Hematopoietic multipotent progenitor cell treated with erythropoietin and hydrocortisone succinate and interleukin-3 and kit ligand, for 17 days (in vitro differentiated cells): ENCODE results near the gene GPS1.

Experiments
- DNase-seq: peaks from one replicate; pipeline ENCODE4 v3.0.0-alpha.2; 2015; ENCODE audit warnings: low spot score

Gene GPS1

GRCh38 chr17:82014971-82015310, 36.8 kb upstream of the GPS1 start:
- no peak for DNase-seq

GRCh38 chr17:82015311-82015971, 36.3 kb upstream of the GPS1 start:
- no peak for DNase-seq

DNA sequence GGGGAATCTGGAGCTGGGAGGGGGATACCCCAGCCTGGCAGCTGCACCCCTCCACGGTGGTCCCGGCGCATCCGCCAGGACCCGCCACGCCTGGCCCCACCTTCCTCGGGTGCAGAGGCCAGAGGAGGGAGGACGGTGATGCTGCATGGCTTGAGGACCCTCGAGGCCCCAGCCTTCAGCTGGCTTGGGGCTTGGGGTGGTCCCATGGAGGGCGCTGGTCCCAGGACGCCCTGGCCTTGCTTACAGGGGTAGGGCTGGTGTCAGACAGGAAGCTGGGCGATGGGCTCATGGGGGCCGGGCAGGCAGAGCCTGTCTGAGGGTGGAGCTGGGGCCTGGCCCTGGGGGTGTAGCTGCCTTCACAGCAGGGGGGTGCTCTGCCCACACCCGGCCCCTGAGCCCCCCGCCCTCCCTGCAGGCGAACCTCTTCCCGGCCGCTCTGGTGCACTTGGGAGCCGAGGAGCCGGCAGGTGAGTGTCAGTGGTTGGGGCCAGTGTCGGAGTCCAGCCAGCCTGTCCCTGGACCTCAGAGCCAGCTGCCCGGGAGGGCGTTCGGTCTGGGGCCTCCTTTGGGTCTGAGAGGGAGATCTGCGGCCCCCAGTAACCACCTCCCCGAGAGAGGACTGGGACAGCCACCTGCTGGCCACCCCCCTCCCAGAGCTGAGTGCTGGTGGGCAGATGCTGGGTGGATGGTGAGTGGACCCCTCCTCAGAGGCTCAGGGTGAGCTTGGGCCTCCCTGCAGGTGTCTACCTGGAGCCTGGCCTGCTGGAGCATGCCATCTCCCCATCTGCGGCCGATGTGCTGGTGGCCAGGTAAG, 35.4 kb upstream of the GPS1 start:
- DNase-seq, result no peak

GRCh38 chr17:82016875-82017459, 34.7 kb upstream of the GPS1 start:
- DNase-seq, result no peak

- DNase-seq, result no peak
Observed at GRCh38 chr17:82017612-82018151, 34.0 kb upstream of the GPS1 start.

GRCh38 chr17:82018152-82018988, 33.3 kb upstream of the GPS1 start:
- no peak for DNase-seq

DNA sequence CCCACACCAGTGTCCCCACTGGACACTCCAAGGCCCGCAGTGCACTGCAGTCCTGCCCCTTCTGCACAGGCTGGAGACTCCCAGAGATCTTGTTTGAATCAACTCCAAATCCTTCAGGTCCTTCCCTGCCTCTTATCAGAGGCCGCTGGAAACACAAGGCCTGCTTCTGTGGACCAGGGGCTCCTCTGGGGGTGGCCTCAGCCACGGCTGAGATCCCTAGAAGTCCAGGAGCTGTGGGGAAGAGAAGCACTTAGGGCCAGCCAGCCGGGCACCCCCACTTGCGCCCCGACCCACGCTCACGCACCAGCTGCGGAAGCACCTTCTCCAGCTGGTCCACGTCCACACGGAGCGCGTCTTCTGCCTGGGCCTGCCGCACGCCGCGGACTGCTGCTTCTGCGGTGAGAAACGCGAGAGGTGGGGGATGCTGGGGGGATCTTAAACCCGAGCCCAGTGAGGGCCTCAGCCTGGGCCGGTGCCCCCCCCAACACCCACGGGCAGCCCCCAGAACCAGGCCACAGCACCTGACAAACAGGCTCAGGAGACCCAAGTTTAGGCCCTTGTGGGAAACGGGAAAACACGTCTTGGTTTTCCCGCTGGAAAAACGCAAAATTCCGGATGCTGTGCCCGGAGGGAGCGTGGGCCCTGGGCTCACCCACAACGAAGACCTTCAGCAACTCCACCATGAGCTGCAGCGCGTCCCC, 32.6 kb upstream of the GPS1 start:
- DNase-seq, result no peak

DNA sequence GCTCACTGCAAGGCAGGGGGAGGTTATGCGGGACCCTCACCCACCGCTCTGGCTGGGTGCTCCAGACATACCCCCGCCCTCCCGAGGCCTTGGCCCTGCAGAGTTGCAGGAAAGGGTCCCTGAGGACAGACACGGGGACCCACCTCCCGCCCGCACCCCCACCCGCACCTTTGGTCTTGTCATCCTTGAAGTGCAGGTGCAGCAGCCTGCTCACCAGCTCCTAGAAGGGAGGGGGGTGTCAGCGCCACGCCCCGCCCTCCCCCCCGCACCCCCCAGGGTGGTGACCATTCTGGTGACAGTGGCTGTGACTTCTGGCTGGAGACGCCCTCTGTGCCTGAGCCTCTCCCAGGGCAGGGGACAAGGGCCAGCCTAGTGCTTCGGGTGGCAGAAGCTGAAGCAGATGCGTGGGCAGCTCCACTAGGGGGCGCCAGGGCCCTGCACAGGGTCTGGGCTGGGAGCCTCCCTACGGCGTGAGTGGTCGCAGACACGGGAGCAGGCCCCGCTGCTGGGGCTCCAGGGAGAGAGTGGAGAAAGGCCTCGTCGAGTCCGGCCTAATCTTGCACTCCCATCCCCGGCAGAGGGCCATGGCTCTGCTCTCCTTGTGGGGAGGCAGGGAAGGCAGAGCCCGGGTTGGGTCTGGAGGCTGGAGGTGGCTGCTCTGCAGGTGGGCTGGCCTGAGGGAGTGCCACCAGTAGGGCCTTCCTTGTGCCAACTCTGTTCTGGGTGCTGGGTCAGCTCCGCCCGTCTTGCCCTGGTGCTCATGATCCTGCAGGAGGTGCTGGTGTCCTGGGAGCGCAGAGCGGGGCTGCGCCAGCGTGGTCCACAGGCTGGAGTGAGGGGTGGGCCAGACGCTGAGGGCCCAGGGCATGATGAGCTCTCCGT, 31.8 kb upstream of the GPS1 start:
- DNase-seq, result peak; percentile 60

DNA sequence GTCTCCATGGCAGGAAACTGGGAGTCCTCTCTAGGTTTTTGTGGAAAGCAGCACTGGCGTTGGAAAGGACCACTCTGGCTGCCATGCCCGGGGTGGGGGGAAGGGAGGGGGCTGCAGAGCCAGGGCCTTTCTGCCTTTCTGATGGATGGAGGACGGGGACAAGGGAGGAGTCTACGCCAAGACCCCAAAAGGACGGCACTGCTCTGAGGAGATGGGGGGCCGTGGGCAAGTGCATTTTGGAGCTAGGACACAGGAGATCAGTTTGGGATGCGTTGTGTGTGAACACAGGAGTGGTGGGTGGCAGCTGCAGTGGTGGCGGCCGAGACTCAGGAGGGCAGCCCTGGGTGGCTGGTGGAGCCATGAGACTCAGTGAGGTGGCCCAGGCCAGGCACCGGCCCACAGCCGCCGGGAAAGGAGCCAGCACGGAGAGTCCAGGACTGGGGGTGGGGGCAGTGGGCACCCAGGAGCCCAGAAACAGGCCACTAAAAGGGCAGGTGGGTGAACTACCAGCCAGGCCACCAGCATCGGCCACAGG, 31.1 kb upstream of the GPS1 start:
- no peak for DNase-seq

GRCh38 chr17:82021107-82021899, 30.4 kb upstream of the GPS1 start:
- DNase-seq, result peak; percentile 44

DNA sequence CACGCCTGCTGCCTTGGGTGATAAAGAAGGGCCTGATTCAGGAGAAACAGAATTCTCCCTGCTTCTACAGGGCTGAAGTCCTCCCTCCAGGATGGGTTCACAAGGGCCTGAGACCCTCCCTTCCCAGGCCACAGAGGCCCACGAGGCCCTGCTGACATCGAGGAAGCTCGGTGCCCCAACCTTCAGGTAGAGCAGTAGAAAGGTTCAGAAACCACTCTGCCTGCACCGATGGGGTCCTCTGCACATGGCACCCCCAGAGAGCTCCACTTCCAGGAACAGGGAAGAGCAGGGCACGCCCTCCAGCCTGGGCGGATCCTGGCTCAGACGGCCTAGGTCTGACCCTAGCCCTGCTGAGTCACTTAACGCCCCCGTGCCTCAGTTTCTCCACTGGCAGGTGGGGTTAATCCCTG, 29.8 kb upstream of the GPS1 start:
- DNase-seq, result peak; percentile 21

DNA sequence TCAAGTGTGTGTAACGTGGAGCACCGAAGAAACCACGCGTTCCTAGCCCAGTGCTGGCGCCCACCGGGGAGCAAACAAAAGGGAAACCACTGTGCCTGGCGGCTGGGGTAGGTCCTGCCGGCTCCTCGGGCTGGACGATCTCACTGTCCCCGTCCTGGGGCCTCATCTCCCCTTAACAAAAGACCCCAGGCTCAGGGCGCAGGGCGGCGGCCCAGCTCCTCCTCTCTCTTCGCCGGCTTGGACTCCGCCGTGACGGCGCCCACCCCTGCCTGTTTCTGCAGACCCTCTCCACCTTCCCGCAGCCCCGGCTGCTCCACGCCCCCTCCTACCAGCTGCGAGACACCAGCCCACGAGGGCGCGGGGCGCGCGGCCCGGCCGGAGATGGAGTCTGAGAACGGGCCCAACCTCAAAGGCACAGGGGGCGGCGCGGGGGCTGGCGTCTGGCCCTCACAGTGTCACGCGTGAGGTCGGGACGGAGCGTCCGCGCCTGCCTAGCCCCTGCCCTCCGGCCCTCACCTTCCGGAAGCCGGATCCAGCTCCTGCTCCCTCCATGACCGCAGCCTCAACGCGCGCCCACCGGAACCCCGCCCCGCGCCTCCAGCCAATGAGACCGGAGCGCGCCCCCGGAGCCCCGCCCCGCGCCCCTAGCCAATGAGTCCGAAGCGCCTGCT, 29.3 kb upstream of the GPS1 start, which contains the start of gene CENPX:
TSS of gene CENPX (minus strand) at position 569 of the 671 bp plus-strand sequence. CDS start at position 552, 17 bp downstream.
- DNase-seq, result no peak

- peak; percentile 96 for DNase-seq
Observed at GRCh38 chr17:82022981-82023446, 28.7 kb upstream of the GPS1 start, which contains the start of gene LRRC45. Gene LRRC45, plus strand, starts transcription at chr17:82023305. Its CDS starts 339 bp downstream, at chr17:82023644.

DNA sequence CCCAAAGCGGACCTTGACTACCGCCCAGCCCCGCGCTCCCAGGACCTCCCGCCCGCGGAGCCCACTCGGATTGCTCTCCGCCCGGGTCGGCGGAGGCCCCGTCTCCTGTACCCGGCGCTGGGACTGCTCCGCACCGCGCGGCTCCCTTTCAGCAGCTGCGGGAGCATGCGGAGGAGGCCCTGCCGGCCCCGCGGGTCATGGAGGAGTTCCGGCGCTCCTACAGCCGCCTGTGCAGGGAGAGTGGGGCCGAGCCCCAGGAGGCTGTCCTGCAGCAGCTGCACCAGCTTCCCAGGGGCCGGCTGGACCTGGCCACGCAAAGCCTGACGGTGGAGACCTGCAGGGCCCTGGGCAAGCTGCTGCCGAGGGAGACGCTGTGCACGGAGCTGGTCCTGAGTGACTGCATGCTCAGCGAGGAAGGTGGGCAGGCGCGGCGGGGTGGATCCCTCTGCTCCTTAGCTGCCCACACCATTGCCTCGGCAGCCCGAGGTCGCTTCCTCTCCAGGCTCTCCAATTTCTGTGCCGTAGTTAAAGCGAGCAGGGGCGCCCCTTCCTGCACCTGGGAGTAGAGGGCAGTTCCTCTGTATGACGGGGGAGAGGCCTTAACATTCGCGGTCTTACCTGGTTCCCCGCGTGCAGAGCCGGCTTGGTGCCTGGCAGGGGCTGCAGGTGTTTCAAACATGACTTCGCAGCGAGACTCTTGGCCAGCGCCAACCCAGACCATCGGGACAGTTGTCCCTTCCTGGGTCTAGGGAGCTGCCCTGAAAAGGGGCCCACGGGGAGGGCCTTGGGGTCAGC, 28.1 kb upstream of the GPS1 start:
- no peak for DNase-seq

- DNase-seq, result no peak
Observed at GRCh38 chr17:82024859-82025258, 26.8 kb upstream of the GPS1 start.

DNA sequence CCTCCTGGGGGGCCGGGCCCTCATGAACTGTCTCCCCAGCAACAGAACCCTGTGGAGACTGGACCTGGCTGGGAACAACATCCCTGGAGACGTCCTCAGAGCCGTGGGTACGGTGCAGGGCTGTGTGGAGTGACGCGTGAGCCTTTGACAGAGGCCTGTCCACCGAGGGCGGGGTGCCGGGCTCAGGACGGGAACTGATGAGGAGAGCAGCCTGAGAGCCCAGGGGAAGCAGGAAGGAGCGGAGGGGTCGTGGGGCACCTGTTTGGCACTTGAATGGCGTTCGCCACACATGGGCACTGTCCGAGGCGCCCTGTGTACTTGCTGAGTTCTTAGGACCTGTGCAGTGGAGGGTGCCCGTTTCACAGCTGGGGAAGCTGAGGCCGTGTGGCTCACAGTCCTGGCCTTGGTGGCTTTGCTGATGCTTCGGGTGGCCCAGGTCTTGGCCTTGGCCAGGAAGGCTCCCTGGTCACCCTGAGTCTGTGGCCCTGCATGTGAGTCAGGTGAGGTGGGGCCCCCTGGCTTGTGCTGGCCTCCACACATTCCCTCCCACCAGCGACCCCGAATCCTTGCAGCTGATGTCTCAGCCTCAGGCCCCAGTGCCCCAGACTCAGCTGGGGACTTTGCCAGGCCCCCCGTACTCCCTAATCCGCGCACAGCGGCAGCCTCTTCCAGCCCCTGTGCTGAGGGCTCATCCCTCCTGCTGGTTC, 26.1 kb upstream of the GPS1 start:
- no peak for DNase-seq

GRCh38 chr17:82028246-82028645, 23.5 kb upstream of the GPS1 start:
- no peak for DNase-seq
